NCI-H446 (cell line): ENCODE measurements around the gene ZCCHC8.
"Not testable (repeated sequence)": the region's sequence is repeated elsewhere in the genome, so short reads cannot be mapped to it uniquely, and the experiment has no call there.

Experiments used
- DNase-seq, 2 experiments: peaks; one replicate each; lab custom pipeline; 2025; lab: John Stamatoyannopoulos, UW

Gene ZCCHC8

GRCh38 chr12:122508163-122508562 lies 7.4 kb upstream of the ZCCHC8 start:
- no peak for DNase-seq

GRCh38 chr12:122506393-122506938 lies 5.7 kb upstream of the ZCCHC8 start:
- no peak for DNase-seq

- DNase-seq: no peak
These were observed 4.8 kb upstream of the ZCCHC8 start for GRCh38 chr12:122505419-122506051.

- DNase-seq: no peak
These were observed 3.3 kb upstream of the ZCCHC8 start for GRCh38 chr12:122503783-122504590.

- DNase-seq: no peak
These were observed 2.5 kb upstream of the ZCCHC8 start for GRCh38 chr12:122503147-122503751.

- DNase-seq: no peak
These were observed 807 bp upstream of the ZCCHC8 start for GRCh38 chr12:122501489-122501989.

- DNase-seq: peak in 1 of 2 experiments; percentile 27
These were observed 594 bp downstream of the ZCCHC8 start for GRCh38 chr12:122499991-122500684.

GRCh38 chr12:122495258-122495657 lies 5.5 kb downstream of the ZCCHC8 start:
- DNase-seq: no peak

- not testable (repeated sequence) for DNase-seq
These were observed 7.5 kb downstream of the ZCCHC8 start for GRCh38 chr12:122493222-122493621.

- DNase-seq: no peak
These were observed 8.7 kb downstream of the ZCCHC8 start for GRCh38 chr12:122491991-122492390.

- no peak for DNase-seq
These were observed 11.7 kb downstream of the ZCCHC8 start for GRCh38 chr12:122489038-122489437.

GRCh38 chr12:122487807-122488206 lies 12.9 kb downstream of the ZCCHC8 start:
- not testable (repeated sequence) for DNase-seq

GRCh38 chr12:122486805-122487426 lies 13.8 kb downstream of the ZCCHC8 start:
- DNase-seq: no peak

- DNase-seq: not testable (repeated sequence)
These were observed 14.4 kb downstream of the ZCCHC8 start for GRCh38 chr12:122486360-122486759.

- not testable (repeated sequence) for DNase-seq
These were observed 16.3 kb downstream of the ZCCHC8 start for GRCh38 chr12:122484385-122484784.

- no peak for DNase-seq
These were observed 16.8 kb downstream of the ZCCHC8 start for GRCh38 chr12:122483969-122484368.

- DNase-seq: no peak
These were observed 18.9 kb downstream of the ZCCHC8 start for GRCh38 chr12:122481861-122482260.

- no peak for DNase-seq
These were observed 20.0 kb downstream of the ZCCHC8 start for GRCh38 chr12:122480753-122481152.

- DNase-seq: no peak
These were observed 26.4 kb downstream of the ZCCHC8 start for GRCh38 chr12:122474324-122474716.

GRCh38 chr12:122473543-122474323 lies 27.0 kb downstream of the ZCCHC8 start:
- no peak for DNase-seq
